Endothelial cell of umbilical vein (primary cell): Measurements from ENCODE around the gene ADAMTS12. TPM values are rescaled to one million over a fixed set of nuclear protein-coding genes. Genes with fewer than 3 reads are reported as not detected.

Experiments
- BruUV-seq: library from RNA; stranded (reverse); fragments of 400-500 nt; replicated peaks from 2 replicates; lab custom pipeline; 2021; lab: Mats Ljungman, UMichigan
- CTCF ChIA-PET: fragments of 300-600, 350-600 bp; sonication (Branson Sonifier 250); formaldehyde crosslinking; loops from one replicate; lab custom pipeline; 2021; ENCODE audit warnings: antibody characterized with exemption, inconsistent platforms; lab: Charles Lee
- POLR2A ChIA-PET: fragments of 300-600, 350-600 bp; sonication (Branson Sonifier 250); formaldehyde crosslinking; loops from one replicate; lab custom pipeline; 2021; ENCODE audit warnings: antibody characterized with exemption, inconsistent platforms; lab: Charles Lee
- DNase-seq: peaks from one replicate; pipeline ENCODE4 v3.0.0-alpha.2; 2011; ENCODE audit warnings: low read depth, low spot score
- FAIRE-seq: peaks from 2 replicates; lab custom pipeline; 2011; peaks lifted over from hg19 to GRCh38; lab: Jason Lieb, UNC
- H2AFZ ChIP-seq: 2 replicates; pipeline ENCODE4 v1.6.0; 2012; ENCODE audit warnings: low read depth, low read length, control low read depth, inconsistent platforms
- H3K27ac ChIP-seq: 2 replicates; pipeline ENCODE4 v1.5.1; 2011; ENCODE audit warnings: low read depth, mild to moderate bottlenecking, control low read depth, low read length, moderate library complexity; ENCODE audit not compliant: insufficient read depth
- H3K27me3 ChIP-seq, 2 experiments: 2 replicates each; pipeline versions ENCODE4 v1.6.0 to v1.6.1; 2011; ENCODE audit warnings: low read length in 2 of 2, mixed read lengths in 1 of 2; ENCODE audit not compliant: control insufficient read depth in 2 of 2, insufficient read depth in 2 of 2
- H3K36me3 ChIP-seq, 2 experiments: 2 replicates in 1 of 2; 3 replicates in 1 of 2; pipeline ENCODE4 v1.5.1; 2011; ENCODE audit warnings: low read length in 2 of 2, mild to moderate bottlenecking in 1 of 2, moderate library complexity in 1 of 2; ENCODE audit not compliant: control insufficient read depth in 2 of 2, insufficient read depth in 2 of 2; ENCODE audit errors: extremely low read depth in 1 of 2
- H3K4me1 ChIP-seq: 3 replicates; pipeline ENCODE4 v1.5.1; 2011; ENCODE audit warnings: mild to moderate bottlenecking, low read length; ENCODE audit not compliant: control insufficient read depth, insufficient read depth; ENCODE audit errors: extremely low read depth
- H3K4me2 ChIP-seq: 2 replicates; pipeline ENCODE4 v1.6.1; 2011; ENCODE audit warnings: low read length, control low read depth, mixed read lengths; ENCODE audit not compliant: insufficient read depth
- H3K4me3 ChIP-seq, 3 experiments: fragments of 200-600 bp in 1 of 3; sonication (generic), shearing (Covaris generic) in 1 of 3; replicated peaks in 1 of 3; 2 replicates each; pipeline ENCODE4 v1.5.1; 2011 to 2016; ENCODE audit warnings: control low read depth in 3 of 3, low read length in 3 of 3, mild to moderate bottlenecking in 2 of 3, inconsistent platforms in 1 of 3, low read depth in 1 of 3, moderate library complexity in 1 of 3; ENCODE audit not compliant: insufficient read depth in 1 of 3
- H3K79me2 ChIP-seq: 2 replicates; pipeline ENCODE4 v1.6.0; 2012; ENCODE audit warnings: low read length, inconsistent platforms; ENCODE audit not compliant: control insufficient read depth, insufficient read depth
- H3K9ac ChIP-seq: replicated peaks from 2 replicates; pipeline ENCODE3; 2011; ENCODE audit warnings: low read length, control low read depth; ENCODE audit not compliant: insufficient read depth; ENCODE audit errors: extremely low read depth
- H3K9me1 ChIP-seq: replicated peaks from 3 replicates; pipeline ENCODE4 v1.6.0; 2011; ENCODE audit warnings: mild to moderate bottlenecking, low read length; ENCODE audit not compliant: control insufficient read depth, insufficient read depth; ENCODE audit errors: extremely low read depth
- H3K9me3 ChIP-seq: replicated peaks from 2 replicates; pipeline ENCODE4 v1.5.1; 2012; ENCODE audit warnings: low read length, inconsistent platforms; ENCODE audit not compliant: control insufficient read depth, insufficient read depth
- H4K20me1 ChIP-seq: replicated peaks from 2 replicates; pipeline ENCODE3; 2011; ENCODE audit warnings: mild to moderate bottlenecking, low read length; ENCODE audit not compliant: control insufficient read depth, insufficient read depth; ENCODE audit errors: extremely low read depth
- CTCF ChIP-seq, 2 donors: IDR thresholded peaks; 1 replicate in 1 of 2; 2 replicates in 1 of 2; pipeline ENCODE4 v1.5.1; 2011; ENCODE audit warnings: low read length in 2 of 2, mild to moderate bottlenecking in 2 of 2, moderate library complexity in 2 of 2, control low read depth in 1 of 2, inconsistent platforms in 1 of 2, low read depth in 1 of 2; ENCODE audit not compliant: insufficient read depth in 1 of 2; ENCODE audit errors: extremely low read depth in 1 of 2
- EZH2 ChIP-seq: IDR thresholded peaks from 2 replicates; pipeline ENCODE4 v1.6.1; 2012; ENCODE audit warnings: borderline replicate concordance, low read depth, mild to moderate bottlenecking, moderate library complexity, low read length, inconsistent platforms; ENCODE audit not compliant: severe bottlenecking
- FOS ChIP-seq: IDR thresholded peaks from 2 replicates; pipeline ENCODE4 v1.6.1; 2011; ENCODE audit warnings: mild to moderate bottlenecking, low read length, moderate library complexity, borderline replicate concordance; ENCODE audit not compliant: insufficient read depth
- GATA2 ChIP-seq: IDR thresholded peaks from 2 replicates; pipeline ENCODE4 v1.7.0; 2011; ENCODE audit warnings: low read depth, mild to moderate bottlenecking, moderate library complexity, mixed read lengths, low read length; ENCODE audit not compliant: insufficient read length, insufficient read depth
- JUN ChIP-seq: IDR thresholded peaks from 2 replicates; pipeline ENCODE4 v1.6.1; 2011; ENCODE audit warnings: borderline replicate concordance, low read depth; ENCODE audit not compliant: insufficient read length, insufficient read depth
- MAX ChIP-seq: IDR thresholded peaks from 2 replicates; pipeline ENCODE4 v1.6.1; 2011; ENCODE audit not compliant: insufficient read depth, insufficient read length
- MYC ChIP-seq: IDR thresholded peaks from one replicate; pipeline ENCODE4 v1.6.1; 2011; ENCODE audit warnings: mild to moderate bottlenecking, low read depth, low read length
- POLR2A ChIP-seq: IDR thresholded peaks from 2 replicates; pipeline ENCODE4 v1.6.1; 2012; ENCODE audit warnings: low read depth, mild to moderate bottlenecking, control low read depth, low read length
- POLR2AphosphoS5 ChIP-seq: IDR thresholded peaks from 2 replicates; pipeline ENCODE4 v1.6.1; 2012; ENCODE audit warnings: low read depth, mild to moderate bottlenecking, control low read depth, low read length, moderate library complexity; ENCODE audit not compliant: insufficient read depth
- dilution Hi-C: fragments of 300-500 bp; cut with MboI; formaldehyde crosslinking; loops from one replicate; pipeline ENCODE4 v1.15.0; 2019; ENCODE audit warnings: low sequenced_read_pairs; ENCODE audit not compliant: extremely low pct_ligation_motif_present
- intact Hi-C: fragments of 100-400 bp; cut with micrococcal nuclease; formaldehyde crosslinking; loops from one replicate; pipeline ENCODE4 v1.10.0; 2022
- polyA plus RNA-seq, 4 experiments: library from polyadenylated mRNA; depleted of rRNA in 3 of 4; stranded (reverse) in 3 of 4; unstranded in 1 of 4; fragments of >200 nt; gene quantifications; 2 replicates each; pipeline versions ENCODE4 v1.2.1 to v1.2.3, GENCODE V29; 2011 to 2012; ENCODE audit warnings: missing spikeins in 1 of 4
- total RNA-seq: library from RNA; stranded (reverse); gene quantifications from 2 replicates; pipeline ENCODE4 v1.2.3, GENCODE V29; 2021

Gene ADAMTS12
- total and polyA plus RNA-seq, 2 donors (not counting 3 experiments of a cell fraction or from before 2014, with no cell fraction given), result 0.88 TPM; not detected in 1

- FAIRE-seq (no peak), DNase-seq (no peak)
- no TSS peak for BruUV-seq
Observed at GRCh38 chr5:33901156-33901555, 9.4 kb upstream of the ADAMTS12 start.

More at GRCh38 chr5:33901156-33901555, 9.4 kb upstream of the ADAMTS12 start:
- H3K9me3 ChIP-seq, result no peaks in the 10 kb centered on the region
- no peak overlapping the region for H3K9ac ChIP-seq
- H2AFZ ChIP-seq, result no peak overlapping the region
- H3K4me3 ChIP-seq, result no peak overlapping the region
- H3K27ac ChIP-seq, result no peak overlapping the region
- POLR2A ChIA-PET, result no interaction called here
- H3K27me3 ChIP-seq, result peaks cover 0 to 6% of the 10 kb centered on the region in 2 experiments
- H3K36me3 ChIP-seq, result no peaks in the 10 kb centered on the region
- no peaks in the 10 kb centered on the region for H3K79me2 ChIP-seq
- intact Hi-C loops (no loop called here), dilution Hi-C loops (no loop called here)
- no peak overlapping the region for H3K4me2 ChIP-seq
- no peaks in the 10 kb centered on the region for H4K20me1 ChIP-seq
- no peaks in the 10 kb centered on the region for H3K4me1 ChIP-seq
- no peaks in the 10 kb centered on the region for H3K9me1 ChIP-seq
- TF ChIP-seq GATA2 (no peak), POLR2AphosphoS5 (no peak), MYC (no peak), JUN (no peak), EZH2 (no peak), CTCF (IDR thresholded peaks at IDR 0.05; ENCODE audit: extremely low read depth in 1 of 2, insufficient read depth in 1 of 2, low read depth in 1 of 2, low read length in 2 of 2) (no peak), POLR2A (no peak), FOS (no peak), MAX (no peak)
- CTCF ChIA-PET, result no interaction called here
